ENCODE results near the gene OSBP2.

DNA sequence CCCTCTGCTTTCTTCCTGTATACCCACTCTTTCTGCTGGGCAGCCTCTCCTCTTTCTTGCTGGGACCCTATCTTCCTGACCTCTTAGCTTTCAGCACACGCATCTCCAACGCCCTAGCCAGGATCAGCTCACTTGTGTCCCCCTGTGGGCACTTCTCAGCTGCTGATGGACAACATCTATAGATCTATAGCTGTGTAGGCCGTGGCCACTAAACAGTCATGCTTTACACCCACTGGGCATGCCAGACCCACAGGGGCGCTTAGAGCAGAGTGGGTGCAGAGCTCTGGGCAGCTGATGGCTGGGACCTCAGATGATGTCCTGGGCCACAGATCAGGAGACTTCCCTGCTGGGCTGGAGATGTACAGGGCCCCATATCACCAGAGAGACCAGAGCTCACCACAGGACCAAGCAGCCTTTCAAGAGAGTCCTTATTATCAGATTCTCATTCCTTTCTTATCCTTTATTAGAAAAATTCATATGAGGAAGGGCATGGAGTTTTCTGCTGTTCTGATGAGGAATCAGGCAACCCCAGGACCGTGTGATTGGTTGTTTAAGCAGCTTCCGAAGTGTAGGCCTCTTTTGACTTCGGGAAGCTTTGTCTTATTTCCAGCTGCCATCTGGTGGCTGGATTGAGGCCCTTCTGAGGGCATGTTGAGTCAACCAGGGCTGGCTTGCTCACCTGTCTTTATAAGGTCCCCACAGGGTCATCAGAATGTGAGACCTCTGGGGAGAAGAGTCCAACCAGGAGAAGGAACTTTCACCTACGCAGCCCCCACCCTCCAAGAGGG is 60.5 kb downstream of the OSBP2 start:
- TF ChIP-seq EZH2 (IDR thresholded peaks at IDR 0.05) = no peak
- no peak for TF ChIP-seq POLR2AphosphoS5 (IDR thresholded peaks at IDR 0.05; ENCODE audit: borderline replicate concordance, low read depth, low read length)
- TF ChIP-seq FOXP2 (optimal IDR thresholded peaks at IDR 0.05; ENCODE audit: control extremely low read depth, extremely low read length, insufficient read depth) = no peak
